ENCODE results near the gene NCS1.

The NCS1 gene

DNA sequence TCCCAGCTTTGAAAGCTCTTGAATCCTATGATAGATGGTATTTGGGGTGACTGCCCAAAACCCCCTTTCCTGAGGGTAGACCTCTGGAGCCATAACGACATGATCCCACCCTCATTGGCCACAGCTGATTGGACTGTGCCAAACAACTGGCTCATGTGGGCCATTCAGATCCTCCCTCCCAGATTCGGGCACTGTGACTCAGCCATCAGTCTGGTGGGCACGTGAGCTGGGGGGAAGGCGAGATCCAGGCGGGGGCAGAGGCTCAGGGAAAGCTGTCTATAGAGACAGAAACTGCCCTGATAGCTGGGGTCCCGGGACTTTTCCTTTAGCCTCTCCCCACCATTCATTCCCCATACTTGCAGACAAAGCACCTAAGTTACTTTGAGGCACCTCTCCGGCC is 15.1 kb upstream of the NCS1 start:
- TF ChIP-seq POLR2AphosphoS5 (IDR thresholded peaks at IDR 0.05; ENCODE audit: low read depth, low read length) = no peak
- TF ChIP-seq FOXP2 (optimal IDR thresholded peaks at IDR 0.05; ENCODE audit: borderline replicate concordance, extremely low read depth, extremely low read length, insufficient read depth) = no peak
- no peak for TF ChIP-seq TAF1 (IDR thresholded peaks at IDR 0.05; ENCODE audit: borderline replicate concordance, insufficient read depth, low read length)
- TF ChIP-seq SIN3A (IDR thresholded peaks at IDR 0.05; ENCODE audit: borderline replicate concordance, insufficient read depth, low read length) = no peak
- TF ChIP-seq, protein P1, sequence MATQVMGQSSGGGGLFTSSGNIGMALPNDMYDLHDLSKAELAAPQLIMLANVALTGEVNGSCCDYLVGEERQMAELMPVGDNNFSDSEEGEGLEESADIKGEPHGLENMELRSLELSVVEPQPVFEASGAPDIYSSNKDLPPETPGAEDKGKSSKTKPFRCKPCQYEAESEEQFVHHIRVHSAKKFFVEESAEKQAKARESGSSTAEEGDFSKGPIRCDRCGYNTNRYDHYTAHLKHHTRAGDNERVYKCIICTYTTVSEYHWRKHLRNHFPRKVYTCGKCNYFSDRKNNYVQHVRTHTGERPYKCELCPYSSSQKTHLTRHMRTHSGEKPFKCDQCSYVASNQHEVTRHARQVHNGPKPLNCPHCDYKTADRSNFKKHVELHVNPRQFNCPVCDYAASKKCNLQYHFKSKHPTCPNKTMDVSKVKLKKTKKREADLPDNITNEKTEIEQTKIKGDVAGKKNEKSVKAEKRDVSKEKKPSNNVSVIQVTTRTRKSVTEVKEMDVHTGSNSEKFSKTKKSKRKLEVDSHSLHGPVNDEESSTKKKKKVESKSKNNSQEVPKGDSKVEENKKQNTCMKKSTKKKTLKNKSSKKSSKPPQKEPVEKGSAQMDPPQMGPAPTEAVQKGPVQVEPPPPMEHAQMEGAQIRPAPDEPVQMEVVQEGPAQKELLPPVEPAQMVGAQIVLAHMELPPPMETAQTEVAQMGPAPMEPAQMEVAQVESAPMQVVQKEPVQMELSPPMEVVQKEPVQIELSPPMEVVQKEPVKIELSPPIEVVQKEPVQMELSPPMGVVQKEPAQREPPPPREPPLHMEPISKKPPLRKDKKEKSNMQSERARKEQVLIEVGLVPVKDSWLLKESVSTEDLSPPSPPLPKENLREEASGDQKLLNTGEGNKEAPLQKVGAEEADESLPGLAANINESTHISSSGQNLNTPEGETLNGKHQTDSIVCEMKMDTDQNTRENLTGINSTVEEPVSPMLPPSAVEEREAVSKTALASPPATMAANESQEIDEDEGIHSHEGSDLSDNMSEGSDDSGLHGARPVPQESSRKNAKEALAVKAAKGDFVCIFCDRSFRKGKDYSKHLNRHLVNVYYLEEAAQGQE (IDR thresholded peaks at IDR 0.05; ENCODE audit: insufficient read depth in 1 of 2, low read depth in 2 of 2, low read length in 2 of 2) = no peak

DNA sequence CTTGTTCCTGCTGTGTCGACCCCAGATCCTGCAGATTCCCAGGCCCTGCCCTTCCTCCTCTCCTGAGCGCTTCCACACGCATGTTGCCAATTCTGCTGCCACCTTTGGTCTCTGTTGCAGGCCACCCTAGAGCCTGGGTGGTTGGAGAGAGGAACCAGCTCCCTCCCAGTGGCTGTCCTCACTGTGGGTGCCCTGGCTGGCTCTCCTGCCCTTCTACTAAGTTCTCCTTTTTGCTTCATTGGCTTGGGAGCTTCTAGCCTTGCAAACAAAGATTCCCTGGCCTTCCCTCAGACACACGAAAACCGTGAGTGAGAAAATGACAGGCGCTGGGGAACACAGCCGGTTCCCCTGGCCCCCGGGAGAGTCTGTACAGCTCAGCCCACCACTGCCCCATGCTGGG is 14.2 kb upstream of the NCS1 start:
- no peak for TF ChIP-seq POLR2AphosphoS5 (IDR thresholded peaks at IDR 0.05; ENCODE audit: low read depth, low read length)
- no peak for TF ChIP-seq TAF1 (IDR thresholded peaks at IDR 0.05; ENCODE audit: borderline replicate concordance, insufficient read depth, low read length)
- no peak for TF ChIP-seq SIN3A (IDR thresholded peaks at IDR 0.05; ENCODE audit: borderline replicate concordance, insufficient read depth, low read length)
- TF ChIP-seq, protein P1 (IDR thresholded peaks at IDR 0.05; ENCODE audit: insufficient read depth in 1 of 2, low read depth in 2 of 2, low read length in 2 of 2) = no peak
- TF ChIP-seq FOXP2 (optimal IDR thresholded peaks at IDR 0.05; ENCODE audit: borderline replicate concordance, extremely low read depth, extremely low read length, insufficient read depth) = no peak

DNA sequence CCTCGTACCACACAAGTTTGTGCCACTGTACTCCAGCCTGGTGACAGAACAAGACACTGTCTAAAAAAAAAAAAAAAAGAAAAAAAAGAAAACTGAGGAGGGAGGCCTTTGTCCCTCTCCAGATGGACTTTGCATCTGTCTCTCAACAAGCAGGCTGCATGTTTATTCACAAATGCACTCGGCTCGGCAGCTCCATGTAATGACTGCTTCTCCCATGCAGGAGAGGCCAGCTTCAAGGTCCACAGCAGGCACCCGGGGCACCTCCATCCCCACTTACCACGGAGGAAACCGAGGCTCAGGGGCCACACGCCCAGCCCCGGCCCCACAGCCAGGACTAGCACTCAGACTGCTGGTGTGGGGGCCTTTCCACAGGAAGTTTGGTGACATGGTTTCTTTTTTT is 13.1 kb upstream of the NCS1 start:
- TF ChIP-seq FOXP2 (optimal IDR thresholded peaks at IDR 0.05; ENCODE audit: borderline replicate concordance, extremely low read depth, extremely low read length, insufficient read depth) = no peak
- TF ChIP-seq POLR2AphosphoS5 (IDR thresholded peaks at IDR 0.05; ENCODE audit: low read depth, low read length) = no peak
- TF ChIP-seq SIN3A (IDR thresholded peaks at IDR 0.05; ENCODE audit: borderline replicate concordance, insufficient read depth, low read length) = no peak
- no peak for TF ChIP-seq TAF1 (IDR thresholded peaks at IDR 0.05; ENCODE audit: borderline replicate concordance, insufficient read depth, low read length)
- TF ChIP-seq, protein P1 (IDR thresholded peaks at IDR 0.05; ENCODE audit: insufficient read depth in 1 of 2, low read depth in 2 of 2, low read length in 2 of 2) = no peak

DNA sequence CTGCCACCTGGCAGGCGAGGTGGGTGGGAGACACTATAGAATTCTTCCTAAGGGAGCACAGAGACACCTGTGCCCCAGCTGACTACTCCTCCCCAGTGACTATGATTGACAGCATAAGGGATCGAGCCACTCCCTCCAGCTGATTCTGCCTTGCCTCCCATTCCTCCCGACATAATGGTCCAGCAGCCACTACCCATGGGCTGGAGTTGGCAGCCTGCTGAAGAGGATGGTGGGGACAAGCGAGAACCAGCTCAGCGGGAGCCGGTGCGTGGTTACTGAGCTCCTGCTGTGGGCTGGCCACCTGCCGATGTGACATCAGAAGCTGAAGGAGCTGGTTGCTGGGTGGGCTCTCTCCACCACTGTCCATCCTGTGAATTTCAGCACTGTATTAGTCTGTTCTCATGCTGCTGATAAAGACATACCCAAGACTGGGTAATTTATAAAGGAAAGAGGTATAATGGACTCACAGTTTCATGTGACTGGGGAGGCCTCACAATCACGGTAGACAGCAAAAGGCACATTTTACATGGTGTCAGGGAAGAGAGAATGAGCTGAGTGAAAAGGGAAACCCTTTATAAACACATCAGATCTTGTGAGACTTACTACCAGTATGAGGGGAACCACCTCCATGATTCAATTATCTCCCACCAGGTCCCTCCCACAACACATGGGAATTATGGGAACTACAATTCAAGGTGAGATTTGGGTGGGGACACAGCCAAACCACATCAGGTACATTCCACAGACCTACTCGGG is 12.1 kb upstream of the NCS1 start:
- TF ChIP-seq, protein P1 (IDR thresholded peaks at IDR 0.05; ENCODE audit: insufficient read depth in 1 of 2, low read depth in 2 of 2, low read length in 2 of 2) = no peak
- TF ChIP-seq SIN3A (IDR thresholded peaks at IDR 0.05; ENCODE audit: borderline replicate concordance, insufficient read depth, low read length) = no peak
- no peak for TF ChIP-seq TAF1 (IDR thresholded peaks at IDR 0.05; ENCODE audit: borderline replicate concordance, insufficient read depth, low read length)
- no peak for TF ChIP-seq POLR2AphosphoS5 (IDR thresholded peaks at IDR 0.05; ENCODE audit: low read depth, low read length)
- TF ChIP-seq FOXP2 (optimal IDR thresholded peaks at IDR 0.05; ENCODE audit: borderline replicate concordance, extremely low read depth, extremely low read length, insufficient read depth) = no peak
